GM23248 (cell line): ENCODE measurements around the gene ASPHD1. TPM values are rescaled to one million over a fixed set of nuclear protein-coding genes. Genes with fewer than 3 reads are reported as not detected.

Experiments used
- DNase-seq: peaks from one replicate; pipeline ENCODE4 v3.0.0-alpha.2; 2015
- H2AFZ ChIP-seq: fragments of 200-600 bp; sonication (generic); 2 replicates; pipeline ENCODE4 v1.6.1; 2016; ENCODE audit warnings: antibody characterized with exemption
- H3F3A ChIP-seq: fragments of 200-600 bp; sonication (generic); 2 replicates; pipeline ENCODE4 v1.6.1; 2016; ENCODE audit warnings: mild to moderate bottlenecking, antibody characterized with exemption, mixed run types; ENCODE audit not compliant: insufficient read depth
- H3K27ac ChIP-seq: fragments of 200-600 bp; sonication (generic); 2 replicates; pipeline ENCODE4 v1.5.1; 2016; ENCODE audit warnings: mild to moderate bottlenecking
- H3K27me3 ChIP-seq: fragments of 200-600 bp; sonication (generic); replicated peaks from 2 replicates; pipeline ENCODE4 v1.6.1; 2016; ENCODE audit warnings: mild to moderate bottlenecking; ENCODE audit not compliant: insufficient read depth
- H3K36me3 ChIP-seq: fragments of 200-600 bp; sonication (generic); 2 replicates; pipeline ENCODE4 v1.6.1; 2016; ENCODE audit warnings: low read depth, mild to moderate bottlenecking
- H3K4me1 ChIP-seq: fragments of 200-600 bp; sonication (generic); 2 replicates; pipeline ENCODE4 v1.6.1; 2016; ENCODE audit warnings: mild to moderate bottlenecking; ENCODE audit not compliant: insufficient read depth
- H3K4me2 ChIP-seq: fragments of 200-600 bp; sonication (generic); one replicate; pipeline ENCODE4 v1.6.1; 2016; ENCODE audit warnings: mild to moderate bottlenecking; ENCODE audit not compliant: unreplicated experiment
- H3K4me3 ChIP-seq: fragments of 200-600 bp; sonication (generic); 2 replicates; pipeline ENCODE4 v1.5.1; 2016; ENCODE audit warnings: mild to moderate bottlenecking
- H3K79me2 ChIP-seq: fragments of 200-600 bp; sonication (generic); 2 replicates; pipeline ENCODE4 v1.6.1; 2016; ENCODE audit warnings: mild to moderate bottlenecking; ENCODE audit not compliant: insufficient read depth
- H3K9ac ChIP-seq: fragments of 200-600 bp; sonication (generic); 2 replicates; pipeline ENCODE4 v1.6.1; 2016; ENCODE audit warnings: mild to moderate bottlenecking
- H3K9me2 ChIP-seq: fragments of 200-600 bp; sonication (generic); 2 replicates; pipeline ENCODE4 v1.6.1; 2016; ENCODE audit warnings: mixed run types, mild to moderate bottlenecking, moderate library complexity; ENCODE audit not compliant: insufficient read depth
- H3K9me3 ChIP-seq: fragments of 200-600 bp; sonication (generic); one replicate; pipeline ENCODE4 v1.6.1; 2017; ENCODE audit warnings: low read depth
- H4K20me1 ChIP-seq: fragments of 200-600 bp; sonication (generic); 2 replicates; pipeline ENCODE4 v1.6.0; 2016; ENCODE audit not compliant: insufficient read depth
- EZH2 ChIP-seq: fragments of 200-600 bp; sonication (generic); IDR thresholded peaks from 2 replicates; pipeline ENCODE4 v1.6.1; 2018; ENCODE audit warnings: antibody characterized with exemption, mild to moderate bottlenecking; ENCODE audit not compliant: insufficient read depth, poor library complexity, severe bottlenecking
- EZH2phosphoT487 ChIP-seq: fragments of 200-600 bp; sonication (generic); IDR thresholded peaks from 2 replicates; pipeline ENCODE4 v1.6.1; 2018; ENCODE audit warnings: antibody characterized with exemption, moderate library complexity, mild to moderate bottlenecking, low read depth; ENCODE audit not compliant: insufficient read depth
- WGBS, 2 experiments: methylation state at CpG; one replicate each; pipeline ENCODE4 v1.1.6; 2015 to 2017; ENCODE audit warnings: low lambda C conversion rate in 2 of 2, low coverage in 1 of 2; ENCODE audit errors: missing lambda C conversion rate in 2 of 2; 5-methylcytosine and 5-hydroxymethylcytosine counted together
- in situ Hi-C: fragments of 300-500 bp; cut with MboI; formaldehyde crosslinking; loops from 2 replicates; pipeline ENCODE4 v1.15.0; 2020
- polyA plus RNA-seq: library from polyadenylated mRNA; unstranded; fragments of >200 nt; fragmentation: Nextera tagmentation; extraction: Ambion mirVana; gene quantifications from 2 replicates; pipeline ENCODE4 v1.2.1, GENCODE V29; 2016
- total RNA-seq: library from RNA; depleted of rRNA; stranded (reverse); fragments of >200 nt; shearing (Covaris generic); gene quantifications from 2 replicates; pipeline ENCODE4 v1.2.3, GENCODE V29; 2014

ASPHD1 gene
- total and polyA plus RNA-seq, 2 experiments from 2014 or later: 6.9 to 19.3 TPM

DNA sequence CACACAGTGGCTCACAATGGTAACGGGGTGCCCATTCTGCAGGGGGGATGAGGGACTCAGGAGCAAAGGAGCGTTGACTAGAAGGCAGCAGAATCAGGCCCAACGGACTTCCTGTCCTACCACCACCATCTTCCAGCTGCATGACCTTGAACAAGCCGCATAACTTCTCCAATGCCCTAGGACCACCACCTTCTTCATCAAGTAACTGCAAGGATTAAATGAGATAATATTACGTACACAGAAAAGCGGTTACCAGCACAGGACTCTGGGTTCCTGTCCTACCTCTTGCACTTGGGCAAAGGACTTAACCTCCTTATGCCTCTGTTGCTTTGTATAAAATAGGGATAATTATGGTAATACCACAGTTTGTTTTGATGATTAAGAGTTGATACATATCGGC, 4.7 kb downstream of the ASPHD1 start:
- no peaks in the 10 kb centered on the region for H3K27me3 ChIP-seq
- WGBS, 2 experiments: 94 to 96% methylated on average over 7 of the region's 7 CpGs
- H2AFZ ChIP-seq: no peak overlapping the region
- H3K79me2 ChIP-seq: peaks cover 30% of the 10 kb centered on the region
- H3K9me2 ChIP-seq: no peaks in the 10 kb centered on the region
- no peak for TF ChIP-seq EZH2
- TF ChIP-seq EZH2phosphoT487: no peak
- H3K4me3 ChIP-seq: no peak overlapping the region
- no peak overlapping the region for H3K9ac ChIP-seq
- no peaks in the 10 kb centered on the region for H4K20me1 ChIP-seq
- no peak overlapping the region for H3K27ac ChIP-seq
- no peak for DNase-seq
- no peaks in the 10 kb centered on the region for H3K9me3 ChIP-seq
- peaks cover 9% of the 10 kb centered on the region for H3K4me1 ChIP-seq
- peaks cover 14% of the 10 kb centered on the region; the same call in 1 of the 2 replicates for H3F3A ChIP-seq
- in situ Hi-C loops: no loop called here
- no peak overlapping the region for H3K4me2 ChIP-seq
- no peaks in the 10 kb centered on the region; the same call in 1 of the 2 replicates for H3K36me3 ChIP-seq

DNA sequence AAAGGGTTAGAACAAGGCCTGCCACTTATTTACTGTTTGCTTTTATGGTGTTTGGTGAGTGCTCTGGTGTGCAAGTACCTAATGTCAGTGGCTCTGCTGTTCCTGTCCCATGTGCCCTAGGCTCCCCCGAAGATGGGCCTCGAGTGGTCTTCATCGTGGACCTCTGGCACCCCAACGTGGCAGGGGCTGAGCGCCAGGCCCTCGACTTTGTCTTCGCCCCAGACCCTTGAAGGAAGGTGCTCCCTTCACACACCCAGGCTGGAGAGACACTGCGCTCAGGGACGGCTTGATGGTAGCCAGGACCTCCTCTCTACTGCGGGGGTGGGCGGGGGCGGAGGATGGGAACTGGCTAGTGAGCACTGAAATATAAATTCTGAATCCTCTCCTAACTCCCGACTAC, 5.4 kb downstream of the ASPHD1 start:
- Histone ChIP-seq H3K9me2 (no peaks in the 10 kb centered on the region), H3K9me3 (no peaks in the 10 kb centered on the region), H4K20me1 (no peaks in the 10 kb centered on the region), H3K4me1 (peaks cover 9% of the 10 kb centered on the region), H2AFZ (no peak overlapping the region), H3K27me3 (no peaks in the 10 kb centered on the region), H3K36me3 (no peaks in the 10 kb centered on the region; the same call in 1 of the 2 replicates), H3K4me2 (no peak overlapping the region), H3K79me2 (peaks cover 30% of the 10 kb centered on the region), H3K9ac (no peak overlapping the region), H3F3A (peaks cover 14% of the 10 kb centered on the region; the same call in 1 of the 2 replicates), H3K27ac (no peak overlapping the region), H3K4me3 (no peak overlapping the region)
- no peak for TF ChIP-seq EZH2phosphoT487
- no peak for TF ChIP-seq EZH2
- DNase-seq: no peak
- in situ Hi-C loops: no loop called here
- WGBS, 2 experiments: 78 to 79% methylated on average over 13 of the region's 13 CpGs

DNA sequence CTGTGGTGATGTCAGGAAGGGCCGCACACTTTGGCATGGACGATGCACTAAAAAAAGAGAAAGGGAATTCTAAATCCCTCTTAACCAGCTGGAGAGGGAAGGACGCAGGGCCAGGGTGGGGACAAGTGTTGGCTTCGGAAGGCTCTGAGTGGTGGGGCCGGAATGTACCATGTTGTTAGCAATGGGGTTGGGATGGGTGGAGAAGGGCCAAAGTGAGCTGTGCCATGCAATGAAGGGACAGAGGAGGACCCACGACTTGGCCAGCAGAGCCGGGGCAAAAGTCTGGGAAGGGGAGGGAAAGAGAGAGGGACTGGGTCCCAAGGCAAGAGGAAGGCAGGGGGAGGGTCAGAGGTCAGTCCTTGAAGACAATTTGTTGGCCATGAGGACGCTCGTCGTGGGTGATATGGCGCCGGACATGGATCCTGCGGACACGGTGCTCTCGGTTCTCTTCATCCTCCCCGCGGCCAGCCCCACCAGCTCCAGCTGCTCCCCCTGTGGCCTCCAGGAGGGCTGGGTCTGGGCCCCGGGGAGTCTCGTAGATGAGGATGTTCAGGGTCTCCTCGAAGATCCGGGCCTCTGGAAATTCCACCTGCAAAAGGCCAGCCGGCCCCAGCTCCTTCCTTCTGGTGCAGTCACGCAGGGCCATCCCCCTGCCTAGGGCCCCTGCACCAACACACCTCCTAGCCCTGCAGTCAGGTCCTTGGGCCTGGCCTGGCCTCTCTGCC, 6.4 kb downstream of the ASPHD1 start:
- no peak overlapping the region for H3K4me2 ChIP-seq
- no peak for DNase-seq
- TF ChIP-seq EZH2phosphoT487 (no peak), EZH2 (no peak)
- peaks cover 23% of the 10 kb centered on the region for H3K79me2 ChIP-seq
- H3K27me3 ChIP-seq: no peaks in the 10 kb centered on the region
- no peak overlapping the region for H3K9ac ChIP-seq
- H3K4me3 ChIP-seq: no peak overlapping the region
- H3F3A ChIP-seq: peaks cover 14% of the 10 kb centered on the region; the same call in 1 of the 2 replicates
- H3K9me3 ChIP-seq: no peaks in the 10 kb centered on the region
- no peak overlapping the region for H2AFZ ChIP-seq
- no peaks in the 10 kb centered on the region for H3K9me2 ChIP-seq
- H3K4me1 ChIP-seq: peaks cover 6% of the 10 kb centered on the region
- H4K20me1 ChIP-seq: no peaks in the 10 kb centered on the region
- no peak overlapping the region for H3K27ac ChIP-seq
- in situ Hi-C loops: no loop called here
- no peaks in the 10 kb centered on the region; the same call in 1 of the 2 replicates for H3K36me3 ChIP-seq
- WGBS, 2 experiments: 79 to 82% methylated on average over 22 to 23 of the region's 23 CpGs

GRCh38 chr16:29907973-29908372, 7.7 kb downstream of the ASPHD1 start:
- no peaks in the 10 kb centered on the region; the same call in 1 of the 2 replicates for H3K36me3 ChIP-seq
- no peak overlapping the region for H3K4me2 ChIP-seq
- peaks cover 10% of the 10 kb centered on the region for H3K79me2 ChIP-seq
- peaks cover 18% of the 10 kb centered on the region; the same call in 1 of the 2 replicates for H3F3A ChIP-seq
- no peak for DNase-seq
- H3K27ac ChIP-seq: no peak overlapping the region
- H3K9me3 ChIP-seq: no peaks in the 10 kb centered on the region
- TF ChIP-seq EZH2 (no peak), EZH2phosphoT487 (no peak)
- in situ Hi-C loops: no loop called here
- WGBS, 2 experiments: 57 to 77% methylated on average over 2 of the region's 2 CpGs
- H3K4me3 ChIP-seq: no peak overlapping the region
- H4K20me1 ChIP-seq: no peaks in the 10 kb centered on the region
- no peaks in the 10 kb centered on the region for H3K4me1 ChIP-seq
- H3K9me2 ChIP-seq: no peaks in the 10 kb centered on the region
- H2AFZ ChIP-seq: no peak overlapping the region
- no peaks in the 10 kb centered on the region for H3K27me3 ChIP-seq
- no peak overlapping the region for H3K9ac ChIP-seq
